ENCODE data around the gene ISCA1. TPM values are rescaled to one million over a fixed set of nuclear protein-coding genes. Genes with fewer than 3 reads are reported as not detected.

ISCA1 gene
- total and polyA plus RNA-seq, 2 experiments from 2014 or later: 34.2 to 57.1 TPM

- H4K20me1 ChIP-seq (ENCODE audit: insufficient read depth, poor library complexity, severe bottlenecking): no peaks in the 10 kb centered on the region
- no peak overlapping the region for H3K27ac ChIP-seq
- H3K36me3 ChIP-seq (replicated peaks; ENCODE audit: insufficient read depth, low read depth): no peaks in the 10 kb centered on the region
- WGBS (ENCODE audit: low lambda C conversion rate, missing lambda C conversion rate): 94% methylated on average over 10 of the region's 10 CpGs
- H3K27me3 ChIP-seq: no peaks in the 10 kb centered on the region
- H3K4me3 ChIP-seq: no peak overlapping the region
- no peaks in the 10 kb centered on the region for H3K79me2 ChIP-seq
- no peak overlapping the region for H3K4me2 ChIP-seq
- no peak overlapping the region for H2AFZ ChIP-seq
- H3K9me2 ChIP-seq (replicated peaks; ENCODE audit: insufficient read depth): no peaks in the 10 kb centered on the region
- no peaks in the 10 kb centered on the region for H3K9me3 ChIP-seq (ENCODE audit: low read depth)
- no peaks in the 10 kb centered on the region for H3K4me1 ChIP-seq (ENCODE audit: insufficient read depth)
- no peak for DNase-seq (ENCODE audit: low spot score)
- TF ChIP-seq, protein P1, sequence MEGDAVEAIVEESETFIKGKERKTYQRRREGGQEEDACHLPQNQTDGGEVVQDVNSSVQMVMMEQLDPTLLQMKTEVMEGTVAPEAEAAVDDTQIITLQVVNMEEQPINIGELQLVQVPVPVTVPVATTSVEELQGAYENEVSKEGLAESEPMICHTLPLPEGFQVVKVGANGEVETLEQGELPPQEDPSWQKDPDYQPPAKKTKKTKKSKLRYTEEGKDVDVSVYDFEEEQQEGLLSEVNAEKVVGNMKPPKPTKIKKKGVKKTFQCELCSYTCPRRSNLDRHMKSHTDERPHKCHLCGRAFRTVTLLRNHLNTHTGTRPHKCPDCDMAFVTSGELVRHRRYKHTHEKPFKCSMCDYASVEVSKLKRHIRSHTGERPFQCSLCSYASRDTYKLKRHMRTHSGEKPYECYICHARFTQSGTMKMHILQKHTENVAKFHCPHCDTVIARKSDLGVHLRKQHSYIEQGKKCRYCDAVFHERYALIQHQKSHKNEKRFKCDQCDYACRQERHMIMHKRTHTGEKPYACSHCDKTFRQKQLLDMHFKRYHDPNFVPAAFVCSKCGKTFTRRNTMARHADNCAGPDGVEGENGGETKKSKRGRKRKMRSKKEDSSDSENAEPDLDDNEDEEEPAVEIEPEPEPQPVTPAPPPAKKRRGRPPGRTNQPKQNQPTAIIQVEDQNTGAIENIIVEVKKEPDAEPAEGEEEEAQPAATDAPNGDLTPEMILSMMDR (IDR thresholded peaks at IDR 0.05; ENCODE audit: poor library complexity): peak; percentile 28
- TF ChIP-seq EZH2 (IDR thresholded peaks at IDR 0.05; ENCODE audit: borderline replicate concordance): no peak
Measured at GRCh38 chr9:86238861-86239770, 43.2 kb downstream of the ISCA1 start.

DNA sequence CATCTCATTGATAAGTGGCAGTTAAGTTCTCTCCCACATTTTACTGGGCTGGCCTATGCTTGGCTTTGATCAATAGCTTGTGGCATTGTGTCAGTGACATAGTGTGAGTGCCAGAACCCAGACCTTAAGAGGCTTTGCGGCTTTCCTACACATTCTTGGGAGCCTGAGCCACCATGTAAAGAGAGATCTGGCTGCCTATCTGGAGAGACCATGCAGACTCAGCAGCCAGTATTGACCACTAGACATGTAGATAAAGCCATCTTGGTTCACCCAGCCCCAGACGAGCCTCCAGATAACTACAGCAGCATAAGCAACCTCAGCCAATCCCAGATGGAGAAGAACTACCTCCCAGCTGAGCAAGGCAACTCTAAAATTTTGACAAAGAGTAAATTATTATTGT is 51.5 kb downstream of the ISCA1 start:
- no peaks in the 10 kb centered on the region for H3K9me3 ChIP-seq (ENCODE audit: low read depth)
- TF ChIP-seq EZH2phosphoT487 (IDR thresholded peaks at IDR 0.05; ENCODE audit: low read depth, severe bottlenecking, unreplicated experiment): no peak
- TF ChIP-seq EZH2 (IDR thresholded peaks at IDR 0.05; ENCODE audit: borderline replicate concordance): no peak
- TF ChIP-seq, protein P1 (IDR thresholded peaks at IDR 0.05; ENCODE audit: poor library complexity): no peak
- H3K27ac ChIP-seq: no peak overlapping the region
- no peaks in the 10 kb centered on the region for H3K36me3 ChIP-seq (replicated peaks; ENCODE audit: insufficient read depth, low read depth)
- no peak for DNase-seq (ENCODE audit: low spot score)
- no peak overlapping the region for H3K4me2 ChIP-seq
- H3K9me2 ChIP-seq (replicated peaks; ENCODE audit: insufficient read depth): no peaks in the 10 kb centered on the region
- no peak overlapping the region for H3K4me3 ChIP-seq
- no peaks in the 10 kb centered on the region for H3K27me3 ChIP-seq
- H4K20me1 ChIP-seq (ENCODE audit: insufficient read depth, poor library complexity, severe bottlenecking): no peaks in the 10 kb centered on the region
- H3K4me1 ChIP-seq (ENCODE audit: insufficient read depth): no peaks in the 10 kb centered on the region
- H2AFZ ChIP-seq: no peak overlapping the region
- H3K79me2 ChIP-seq: no peaks in the 10 kb centered on the region
- WGBS (ENCODE audit: low lambda C conversion rate, missing lambda C conversion rate): 68% methylated on average over 2 of the region's 2 CpGs

DNA sequence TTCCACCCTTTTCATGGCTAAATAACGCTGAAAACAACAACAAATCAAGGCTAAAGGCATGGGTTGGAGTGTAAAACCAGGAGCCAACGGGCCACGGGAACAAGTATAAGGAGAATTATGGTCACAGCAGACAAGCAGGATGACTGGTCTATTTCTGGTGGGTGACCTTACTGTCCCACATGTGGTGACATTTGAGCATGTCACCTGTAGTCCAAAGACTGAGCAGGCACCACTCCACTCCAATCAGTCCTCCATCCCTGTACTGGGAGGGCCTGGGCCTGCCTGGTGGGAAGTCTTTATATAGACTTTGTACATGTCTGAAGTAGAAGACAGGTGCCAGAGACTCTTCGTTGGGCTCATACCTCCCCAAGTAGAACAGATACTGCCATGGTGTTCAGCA is 59.7 kb downstream of the ISCA1 start:
- Histone ChIP-seq H3K9me3 (ENCODE audit: low read depth) (no peaks in the 10 kb centered on the region), H3K4me1 (ENCODE audit: insufficient read depth) (no peaks in the 10 kb centered on the region), H3K36me3 (replicated peaks; ENCODE audit: insufficient read depth, low read depth) (no peaks in the 10 kb centered on the region), H3K9me2 (replicated peaks; ENCODE audit: insufficient read depth) (no peaks in the 10 kb centered on the region), H3K79me2 (no peaks in the 10 kb centered on the region), H3K27me3 (no peaks in the 10 kb centered on the region), H3K27ac (no peak overlapping the region), H3K4me3 (no peak overlapping the region), H4K20me1 (ENCODE audit: insufficient read depth, poor library complexity, severe bottlenecking) (no peaks in the 10 kb centered on the region), H3K4me2 (no peak overlapping the region), H2AFZ (no peak overlapping the region)
- TF ChIP-seq, protein P1 (IDR thresholded peaks at IDR 0.05; ENCODE audit: poor library complexity): no peak
- TF ChIP-seq EZH2phosphoT487 (IDR thresholded peaks at IDR 0.05; ENCODE audit: low read depth, severe bottlenecking, unreplicated experiment) (no peak), EZH2 (IDR thresholded peaks at IDR 0.05; ENCODE audit: borderline replicate concordance) (no peak)
- DNase-seq (ENCODE audit: low spot score): no peak
- WGBS (ENCODE audit: low lambda C conversion rate, missing lambda C conversion rate): 87% methylated on average over 4 of the region's 4 CpGs
